ENCODE measurements around the gene MISP3.
"Not testable (repeated sequence)": the region's sequence is repeated elsewhere in the genome, so short reads cannot be mapped to it uniquely, and the experiment has no call there.

The MISP3 gene

DNA sequence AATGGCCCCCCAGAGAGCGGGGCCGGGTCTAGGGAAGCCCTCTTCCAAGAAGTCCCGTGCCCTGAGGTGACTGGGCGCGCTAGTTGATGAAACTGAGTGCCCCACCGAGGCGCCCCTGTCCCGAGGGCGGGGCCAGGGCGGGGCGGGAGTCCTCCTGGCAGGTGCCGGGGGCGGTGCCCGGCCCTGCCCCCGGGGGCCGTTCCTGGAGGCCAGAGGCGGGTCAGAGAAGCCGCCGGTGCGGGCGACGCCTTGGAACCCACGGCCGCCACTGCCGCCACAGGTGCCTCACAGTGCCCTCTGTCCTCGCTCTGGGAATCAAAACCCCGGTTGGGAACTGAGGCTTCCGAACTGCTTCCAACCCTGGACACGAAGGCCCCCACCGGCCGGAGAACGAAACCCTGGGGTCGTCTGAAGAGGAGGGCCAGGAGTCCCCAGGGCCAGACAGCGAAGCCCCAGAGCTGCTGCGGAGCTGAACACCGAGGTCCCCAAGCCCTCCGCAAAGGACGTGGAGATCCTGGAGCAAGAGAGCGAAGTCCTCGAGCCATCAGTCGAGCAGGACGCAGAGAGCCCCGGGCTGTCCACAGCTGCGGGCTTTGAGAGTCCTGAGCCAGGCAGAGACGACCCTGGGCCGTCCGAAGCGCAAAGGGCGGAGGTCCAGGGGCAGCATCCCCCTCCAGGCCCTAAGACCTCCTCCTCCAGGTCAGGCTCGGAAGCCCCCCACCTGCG, at the start of gene MISP3:
MISP3 (plus strand) TSS at position 252 of the 726 bp plus-strand sequence. CDS start 524 bp downstream, outside the sequence.
- TF ChIP-seq, protein P1, sequence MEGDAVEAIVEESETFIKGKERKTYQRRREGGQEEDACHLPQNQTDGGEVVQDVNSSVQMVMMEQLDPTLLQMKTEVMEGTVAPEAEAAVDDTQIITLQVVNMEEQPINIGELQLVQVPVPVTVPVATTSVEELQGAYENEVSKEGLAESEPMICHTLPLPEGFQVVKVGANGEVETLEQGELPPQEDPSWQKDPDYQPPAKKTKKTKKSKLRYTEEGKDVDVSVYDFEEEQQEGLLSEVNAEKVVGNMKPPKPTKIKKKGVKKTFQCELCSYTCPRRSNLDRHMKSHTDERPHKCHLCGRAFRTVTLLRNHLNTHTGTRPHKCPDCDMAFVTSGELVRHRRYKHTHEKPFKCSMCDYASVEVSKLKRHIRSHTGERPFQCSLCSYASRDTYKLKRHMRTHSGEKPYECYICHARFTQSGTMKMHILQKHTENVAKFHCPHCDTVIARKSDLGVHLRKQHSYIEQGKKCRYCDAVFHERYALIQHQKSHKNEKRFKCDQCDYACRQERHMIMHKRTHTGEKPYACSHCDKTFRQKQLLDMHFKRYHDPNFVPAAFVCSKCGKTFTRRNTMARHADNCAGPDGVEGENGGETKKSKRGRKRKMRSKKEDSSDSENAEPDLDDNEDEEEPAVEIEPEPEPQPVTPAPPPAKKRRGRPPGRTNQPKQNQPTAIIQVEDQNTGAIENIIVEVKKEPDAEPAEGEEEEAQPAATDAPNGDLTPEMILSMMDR (IDR thresholded peaks at IDR 0.05; ENCODE audit: insufficient read depth, low read depth, low read length, missing control alignments), result no peak
- peak; percentile 52 for DNase-seq (ENCODE audit: low read depth)
- H3K4me3 ChIP-seq (ENCODE audit: low read depth, low read length), result peak within 1 kb of the TSS; percentile 61

DNA sequence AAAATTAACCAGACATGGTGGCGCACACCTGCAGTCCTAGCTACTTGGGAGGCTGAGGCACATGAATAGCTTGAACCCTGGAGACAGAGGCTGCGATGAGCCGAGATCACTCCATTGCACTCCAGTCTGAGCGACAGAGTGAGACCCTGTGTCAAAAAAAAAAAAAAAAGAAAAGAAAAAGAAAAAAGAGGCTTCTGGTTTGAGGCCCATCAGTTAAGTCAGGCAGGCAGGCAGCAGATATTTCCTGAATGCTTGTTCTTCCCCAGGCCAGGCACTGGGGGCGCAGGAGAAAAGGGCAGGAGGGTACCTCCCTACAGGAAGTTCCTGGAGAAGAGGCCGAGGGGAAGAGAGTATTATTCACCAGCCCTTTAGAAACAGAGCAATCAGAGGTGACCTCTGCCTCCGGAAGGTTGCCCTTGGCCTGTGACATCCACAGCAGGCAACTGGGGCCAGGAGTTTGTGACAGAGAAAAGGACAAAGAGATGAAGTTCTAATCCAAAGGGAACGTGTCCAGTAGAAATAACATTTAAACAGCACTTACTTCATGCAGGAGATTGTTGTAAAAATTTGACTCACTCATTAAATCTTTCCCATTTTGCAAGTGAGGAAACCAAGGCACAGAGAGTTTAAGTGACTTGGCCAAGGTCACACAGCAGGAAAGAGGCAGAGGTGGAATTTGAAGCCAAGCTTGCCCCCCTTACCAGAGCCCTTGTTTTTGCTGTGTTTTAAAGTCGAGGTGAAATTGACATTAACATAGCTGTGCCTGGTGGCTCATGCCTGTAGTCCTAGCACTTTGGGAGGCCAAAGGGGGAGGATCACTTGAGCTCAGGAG, 49.0 kb upstream of the MISP3 start:
- TF ChIP-seq, protein P1 (IDR thresholded peaks at IDR 0.05; ENCODE audit: insufficient read depth, low read depth, low read length, missing control alignments), result peak; percentile 27
- DNase-seq (ENCODE audit: low read depth), result peak; percentile 59
- H3K4me3 ChIP-seq (ENCODE audit: low read depth, low read length), result no peak overlapping the region

DNA sequence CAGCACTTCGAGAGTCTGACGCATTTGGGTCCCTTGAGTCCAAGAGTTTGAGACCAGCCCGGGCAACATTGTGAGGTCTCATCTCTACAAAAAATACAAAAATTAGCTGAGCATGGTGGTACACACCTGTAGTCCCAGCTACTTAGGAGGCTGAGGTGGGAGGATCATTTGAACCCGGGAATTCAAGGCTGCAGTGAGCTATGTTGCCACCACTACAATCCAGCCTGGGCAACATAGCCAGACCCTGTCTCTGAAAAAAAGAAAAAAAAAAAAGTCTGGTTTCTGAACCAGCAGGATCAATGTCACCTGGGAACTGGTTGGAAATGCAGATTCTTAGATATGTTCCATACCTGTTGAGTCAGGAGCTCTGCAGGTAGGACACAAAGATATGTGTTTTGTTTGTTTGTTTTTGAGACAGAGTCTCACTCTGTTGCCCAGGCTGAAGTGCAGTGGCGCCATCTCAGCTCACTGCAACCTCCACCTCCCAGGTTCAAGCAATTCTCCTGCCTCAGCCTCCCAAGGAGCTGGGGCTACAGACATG, 45.9 kb upstream of the MISP3 start:
- not testable (repeated sequence) for DNase-seq (ENCODE audit: low read depth); H3K4me3 ChIP-seq (ENCODE audit: low read depth, low read length)

DNA sequence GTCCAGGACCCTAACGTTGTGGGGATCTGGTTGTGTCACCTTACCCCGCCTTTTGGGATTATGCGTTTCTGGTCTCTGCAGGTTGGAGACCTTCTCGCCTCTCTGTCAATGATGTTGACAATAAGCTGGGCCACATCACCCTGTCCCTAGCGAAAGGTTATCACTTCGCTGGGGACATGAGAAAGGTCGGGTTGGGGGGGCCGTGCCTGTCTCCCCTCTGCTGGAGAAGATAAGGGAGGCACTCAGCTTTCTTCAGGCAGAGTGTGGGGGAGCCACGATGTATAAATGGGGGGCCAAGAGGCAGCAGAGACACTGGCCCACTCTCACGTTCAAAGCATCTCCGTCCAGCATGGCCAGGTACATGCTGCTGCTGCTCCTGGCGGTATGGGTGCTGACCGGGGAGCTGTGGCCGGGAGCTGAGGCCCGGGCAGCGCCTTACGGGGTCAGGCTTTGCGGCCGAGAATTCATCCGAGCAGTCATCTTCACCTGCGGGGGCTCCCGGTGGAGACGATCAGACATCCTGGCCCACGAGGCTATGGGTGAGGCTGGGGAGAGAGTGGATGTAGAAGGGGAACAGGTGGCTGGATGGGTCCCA, 44.6 kb upstream of the MISP3 start, which contains the start of gene RLN3:
RLN3 (plus strand) TSS at position 293 of the 595 bp plus-strand sequence; CDS start at position 350, 57 bp downstream.
- no peak for DNase-seq (ENCODE audit: low read depth)
- TF ChIP-seq, protein P1 (IDR thresholded peaks at IDR 0.05; ENCODE audit: insufficient read depth, low read depth, low read length, missing control alignments), result no peak
- H3K4me3 ChIP-seq (ENCODE audit: low read depth, low read length), result no peak within 1 kb of the TSS

DNA sequence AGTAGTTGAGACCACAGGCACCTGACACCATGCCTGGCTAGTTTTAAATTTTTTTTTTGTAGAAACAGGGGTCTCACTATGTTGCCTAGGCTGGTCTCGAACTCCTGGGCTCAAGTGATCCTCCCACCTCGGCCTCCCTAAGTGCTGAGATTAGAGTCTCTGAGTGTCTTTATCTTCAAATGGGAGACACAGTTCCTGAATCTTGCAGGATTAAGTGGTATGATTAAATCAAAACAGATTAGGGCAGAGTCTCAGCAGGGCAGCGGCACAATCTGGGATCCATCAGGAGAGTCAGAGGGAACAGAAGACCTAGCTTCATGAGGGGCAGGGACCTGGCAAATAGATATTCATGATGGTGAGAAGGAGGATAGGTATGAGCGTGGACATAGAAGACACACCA, 43.7 kb upstream of the MISP3 start:
- no peak for DNase-seq (ENCODE audit: low read depth)
- TF ChIP-seq, protein P1 (IDR thresholded peaks at IDR 0.05; ENCODE audit: insufficient read depth, low read depth, low read length, missing control alignments), result no peak
- H3K4me3 ChIP-seq (ENCODE audit: low read depth, low read length), result no peak overlapping the region

DNA sequence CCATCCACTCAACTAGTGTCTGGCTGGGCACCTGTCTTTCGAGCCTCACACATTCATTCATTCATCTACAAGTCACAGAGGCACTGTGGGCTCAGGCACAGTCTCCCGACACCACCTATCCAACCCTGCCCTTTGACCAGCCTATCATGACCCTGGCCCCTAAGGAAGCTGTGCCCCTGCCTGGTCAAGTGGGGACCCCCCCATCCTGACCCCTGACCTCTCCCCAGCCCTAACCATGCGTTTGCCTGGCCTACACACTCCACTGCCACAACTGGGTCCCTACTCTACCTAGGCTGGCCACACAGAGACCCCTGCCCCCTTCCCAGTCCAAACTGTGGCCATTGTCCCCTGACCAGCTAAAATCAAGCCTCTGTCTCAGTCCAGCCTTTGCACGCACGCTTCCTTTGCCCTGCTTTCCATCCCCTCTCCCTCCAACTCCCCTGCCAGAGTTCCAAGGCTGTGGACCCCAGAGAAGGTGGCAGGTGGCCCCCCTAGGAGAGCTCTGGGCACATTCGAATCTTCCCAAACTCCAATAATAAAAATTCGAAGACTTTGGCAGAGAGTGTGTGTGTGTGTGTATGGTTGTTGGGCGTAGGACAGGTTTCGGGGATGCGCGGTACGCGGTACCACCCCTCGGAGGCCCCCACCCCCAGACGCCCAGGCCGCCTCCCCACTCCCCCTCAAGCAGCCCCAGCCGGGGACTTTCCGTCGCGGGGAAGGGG, 41.4 kb upstream of the MISP3 start:
- TF ChIP-seq, protein P1 (IDR thresholded peaks at IDR 0.05; ENCODE audit: insufficient read depth, low read depth, low read length, missing control alignments), result no peak
- no peak for DNase-seq (ENCODE audit: low read depth)
- H3K4me3 ChIP-seq (ENCODE audit: low read depth, low read length), result peak overlapping the region; percentile 76
